Peyer's patch (tissue), 4 donors: ENCODE measurements around the gene PRKAR1B. TPM values are rescaled to one million over a fixed set of nuclear protein-coding genes. Genes with fewer than 3 reads are reported as not detected.
A peak's percentile ranks its signal among the peaks of the same experiment; 100 is the strongest.

Source experiments
- DNase-seq, 3 donors: peaks; one replicate each; pipeline ENCODE4 v3.0.0-alpha.2; 2017 to 2019
- H3K27ac ChIP-seq, 4 donors: fragments of 200-600 bp; sonication (generic); one replicate each; pipeline ENCODE4 v1.5.1; 2016 to 2019
- H3K27me3 ChIP-seq, 2 donors: fragments of 200-600 bp; sonication (generic); one replicate each; pipeline ENCODE4 v1.5.1; 2019
- H3K36me3 ChIP-seq, 3 donors: fragments of 200-600 bp; sonication (generic); one replicate each; pipeline ENCODE4 v1.5.1; 2016 to 2019
- H3K4me1 ChIP-seq, 4 donors: fragments of 200-600 bp; sonication (generic); one replicate each; pipeline ENCODE4 v1.5.1; 2016 to 2019
- H3K4me3 ChIP-seq, 4 donors: fragments of 200-600 bp; sonication (generic); 1 replicate in 3 of 4; 2 replicates in 1 of 4; pipeline ENCODE4 v1.5.1; 2016 to 2019; ENCODE audit warnings: mild to moderate bottlenecking in 1 of 4
- H3K9me3 ChIP-seq, 4 donors: fragments of 200-600 bp; sonication (generic); one replicate each; pipeline ENCODE4 v1.5.1; 2016 to 2019; ENCODE audit warnings: mild to moderate bottlenecking in 1 of 4
- POLR2A ChIP-seq, 2 donors: fragments of 450-650 bp; IDR thresholded peaks; one replicate each; pipeline ENCODE4 v1.5.1; 2017; ENCODE audit warnings: antibody characterized with exemption in 2 of 2, mild to moderate bottlenecking in 2 of 2, moderate library complexity in 2 of 2
- total RNA-seq, 4 donors: library from RNA; depleted of rRNA; stranded (reverse); fragments of >200 nt; gene quantifications; one replicate each; pipeline ENCODE4 v1.1.0, GENCODE V29; 2016
- TF ChIP-seq, protein P1 (sequence below), 6 experiments: fragments of 450-650 bp in 4 of 6; fragments of 200-600 bp in 2 of 6; sonication (generic) in 1 of 6; IDR thresholded peaks; one replicate each; pipeline ENCODE4 v1.5.1; 2017 to 2019; ENCODE audit warnings: antibody characterized with exemption in 6 of 6, mild to moderate bottlenecking in 3 of 6, moderate library complexity in 1 of 6

Gene PRKAR1B
- total RNA-seq, 4 donors from 2014 or later = 13.0 to 42.9 (median 17.0) TPM

DNA sequence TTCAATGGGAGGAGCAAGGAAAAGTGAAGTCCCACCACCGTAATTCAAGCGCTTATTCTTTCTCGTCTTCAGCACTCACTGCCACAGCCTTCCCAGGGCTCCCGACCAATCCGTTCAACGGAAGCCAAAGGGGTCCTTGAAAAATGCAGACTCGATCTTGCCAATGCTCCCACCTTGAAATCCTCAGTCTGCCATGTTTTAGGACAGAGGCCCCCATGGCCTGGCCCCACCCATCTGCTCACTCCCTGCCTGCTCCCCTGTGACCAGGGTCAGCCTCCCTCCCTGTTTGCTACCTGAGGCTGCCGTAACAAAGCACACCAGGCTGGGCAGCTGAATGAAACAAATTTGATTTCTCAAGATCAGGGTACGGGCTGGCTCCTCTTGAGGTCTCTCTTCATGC lies 3.5 kb downstream of the PRKAR1B start:
- Histone ChIP-seq H3K4me3 (no peak overlapping the region), H3K4me1 (peaks cover 0 to 20% (median 9%) of the 10 kb centered on the region in 4 donors), H3K36me3 (no peaks in the 10 kb centered on the region), H3K9me3 (no peaks in the 10 kb centered on the region), H3K27me3 (no peaks in the 10 kb centered on the region), H3K27ac (no peak overlapping the region)
- no peak for TF ChIP-seq POLR2A (IDR thresholded peaks at IDR 0.05)
- TF ChIP-seq, protein P1, sequence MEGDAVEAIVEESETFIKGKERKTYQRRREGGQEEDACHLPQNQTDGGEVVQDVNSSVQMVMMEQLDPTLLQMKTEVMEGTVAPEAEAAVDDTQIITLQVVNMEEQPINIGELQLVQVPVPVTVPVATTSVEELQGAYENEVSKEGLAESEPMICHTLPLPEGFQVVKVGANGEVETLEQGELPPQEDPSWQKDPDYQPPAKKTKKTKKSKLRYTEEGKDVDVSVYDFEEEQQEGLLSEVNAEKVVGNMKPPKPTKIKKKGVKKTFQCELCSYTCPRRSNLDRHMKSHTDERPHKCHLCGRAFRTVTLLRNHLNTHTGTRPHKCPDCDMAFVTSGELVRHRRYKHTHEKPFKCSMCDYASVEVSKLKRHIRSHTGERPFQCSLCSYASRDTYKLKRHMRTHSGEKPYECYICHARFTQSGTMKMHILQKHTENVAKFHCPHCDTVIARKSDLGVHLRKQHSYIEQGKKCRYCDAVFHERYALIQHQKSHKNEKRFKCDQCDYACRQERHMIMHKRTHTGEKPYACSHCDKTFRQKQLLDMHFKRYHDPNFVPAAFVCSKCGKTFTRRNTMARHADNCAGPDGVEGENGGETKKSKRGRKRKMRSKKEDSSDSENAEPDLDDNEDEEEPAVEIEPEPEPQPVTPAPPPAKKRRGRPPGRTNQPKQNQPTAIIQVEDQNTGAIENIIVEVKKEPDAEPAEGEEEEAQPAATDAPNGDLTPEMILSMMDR (IDR thresholded peaks at IDR 0.05) = no peak
- DNase-seq = no peak

DNA sequence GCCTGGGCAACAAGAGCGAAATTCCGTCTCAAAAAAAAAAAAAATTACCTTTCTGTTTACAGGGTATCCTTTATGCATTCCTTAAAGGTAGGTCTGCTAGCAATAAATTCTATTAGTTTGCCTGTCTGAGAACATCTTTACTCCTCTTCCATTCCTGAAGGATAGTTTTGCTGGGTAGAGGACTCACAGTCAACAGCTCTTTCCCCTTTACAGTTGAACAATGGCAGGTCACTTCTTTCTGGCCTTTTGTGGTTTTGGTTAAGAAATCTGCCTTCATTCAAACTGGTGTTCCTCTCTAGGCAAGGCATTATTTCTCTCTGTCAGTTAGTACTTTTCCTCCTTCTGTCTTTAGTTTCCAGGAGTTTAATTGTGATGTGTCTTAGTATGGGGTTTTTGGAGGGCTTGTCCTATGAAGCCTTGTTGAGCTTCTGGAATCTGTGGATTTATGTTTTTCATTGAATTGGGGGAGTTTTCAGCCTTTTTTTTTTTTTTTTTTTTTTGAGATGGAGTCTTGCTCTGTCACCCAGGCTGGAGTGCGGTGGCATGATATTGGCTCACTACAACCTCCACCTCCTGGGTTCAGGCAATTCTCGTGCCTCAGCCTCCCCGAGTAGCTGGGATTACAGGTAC lies 5.3 kb downstream of the PRKAR1B start:
- TF ChIP-seq POLR2A (IDR thresholded peaks at IDR 0.05) = no peak
- TF ChIP-seq, protein P1 (IDR thresholded peaks at IDR 0.05) = no peak
- no peak overlapping the region for H3K27ac ChIP-seq
- no peak for DNase-seq
- H3K9me3 ChIP-seq = no peaks in the 10 kb centered on the region
- H3K4me1 ChIP-seq = peaks cover 0 to 8% (median 5%) of the 10 kb centered on the region in 4 donors
- no peaks in the 10 kb centered on the region for H3K36me3 ChIP-seq
- H3K4me3 ChIP-seq = no peak overlapping the region
- H3K27me3 ChIP-seq = no peaks in the 10 kb centered on the region

DNA sequence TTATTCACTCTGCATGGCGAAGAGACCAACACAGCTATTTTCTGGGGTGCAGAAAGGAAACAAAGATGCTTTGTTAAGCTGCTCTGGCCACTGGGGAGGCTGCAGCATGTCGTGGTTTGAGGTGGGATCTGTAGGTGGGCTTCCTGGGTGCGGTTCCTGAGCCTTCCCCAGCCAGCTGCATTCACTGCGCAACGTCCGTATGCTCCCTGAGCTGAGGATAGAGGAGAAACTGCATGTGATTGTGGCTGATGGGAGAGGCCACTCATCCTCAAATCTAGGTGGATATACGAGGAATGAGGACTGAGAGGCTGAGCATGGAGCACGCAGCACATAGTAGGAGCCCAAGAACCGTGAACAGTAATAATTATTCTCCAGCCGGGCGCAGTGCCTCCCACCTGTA lies 10.4 kb downstream of the PRKAR1B start:
- H3K4me1 ChIP-seq = peaks cover 0 to 10% (median 0%) of the 10 kb centered on the region in 4 donors
- H3K9me3 ChIP-seq = no peaks in the 10 kb centered on the region
- no peaks in the 10 kb centered on the region for H3K27me3 ChIP-seq
- no peaks in the 10 kb centered on the region for H3K36me3 ChIP-seq
- no peak overlapping the region for H3K4me3 ChIP-seq
- no peak for TF ChIP-seq POLR2A (IDR thresholded peaks at IDR 0.05)
- TF ChIP-seq, protein P1 (IDR thresholded peaks at IDR 0.05) = no peak
- no peak overlapping the region for H3K27ac ChIP-seq
- peak in 1 of 3 donors; percentile 23 for DNase-seq

DNA sequence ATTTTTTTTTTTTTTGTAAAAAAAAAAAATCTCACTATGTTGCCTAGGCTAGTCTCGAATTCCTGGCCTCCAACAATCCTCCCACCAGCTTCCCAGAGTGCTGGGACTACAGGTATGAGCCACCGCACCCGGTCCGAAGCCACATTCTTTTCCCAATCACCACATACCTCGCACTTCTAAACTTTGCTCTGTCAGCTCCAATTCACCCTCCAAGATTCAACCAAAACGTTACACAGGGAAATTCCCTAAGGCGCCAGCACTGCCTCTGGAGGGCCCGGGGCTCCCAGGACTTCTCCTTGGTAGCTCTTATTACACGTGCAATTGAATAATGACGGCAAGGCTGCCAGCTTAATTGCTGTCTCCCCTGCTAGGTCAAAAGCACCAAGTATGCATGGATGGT lies 10.9 kb downstream of the PRKAR1B start:
- Histone ChIP-seq H3K36me3 (no peaks in the 10 kb centered on the region), H3K27me3 (no peaks in the 10 kb centered on the region), H3K27ac (no peak overlapping the region), H3K4me1 (peaks cover 0 to 10% (median 0%) of the 10 kb centered on the region in 4 donors), H3K9me3 (no peaks in the 10 kb centered on the region), H3K4me3 (no peak overlapping the region)
- DNase-seq = peak in 1 of 3 donors; percentile 30
- TF ChIP-seq POLR2A (IDR thresholded peaks at IDR 0.05) = no peak
- TF ChIP-seq, protein P1 (IDR thresholded peaks at IDR 0.05) = no peak

DNA sequence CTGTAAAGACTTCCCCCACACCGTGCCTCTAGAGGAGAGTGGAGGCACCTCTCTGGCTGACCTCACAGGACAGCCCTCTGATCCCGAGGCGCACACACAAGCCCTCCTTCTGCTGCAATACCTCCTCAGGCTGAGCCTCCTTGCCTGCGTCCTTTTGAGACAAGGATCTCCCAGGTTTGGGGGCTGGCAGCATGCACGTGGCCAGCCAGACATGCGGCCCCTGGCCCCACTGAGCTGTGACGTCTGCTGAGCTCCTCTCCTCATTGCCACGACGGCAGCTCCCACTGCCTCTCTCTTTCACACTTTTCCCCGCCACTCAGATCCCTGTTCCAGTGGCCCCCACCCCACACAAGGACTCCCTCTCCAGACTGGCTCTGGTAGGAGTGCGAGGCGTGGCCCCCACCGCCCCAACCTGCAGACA lies 12.8 kb downstream of the PRKAR1B start:
- TF ChIP-seq, protein P1 (IDR thresholded peaks at IDR 0.05) = no peak
- no peak for TF ChIP-seq POLR2A (IDR thresholded peaks at IDR 0.05)
- H3K9me3 ChIP-seq = no peaks in the 10 kb centered on the region
- no peak overlapping the region for H3K4me3 ChIP-seq
- H3K27ac ChIP-seq = no peak overlapping the region
- H3K36me3 ChIP-seq = no peaks in the 10 kb centered on the region
- peak in 1 of 3 donors; percentile 36 for DNase-seq
- no peaks in the 10 kb centered on the region for H3K27me3 ChIP-seq
- peaks cover 0 to 10% (median 0%) of the 10 kb centered on the region in 4 donors for H3K4me1 ChIP-seq
